GM18505 (cell line): ENCODE data around the gene GP2.

Source experiments
- ATAC-seq: cut with Tn5 transposase; IDR thresholded peaks from one replicate; pipeline ENCODE4 v1.9.1; 2021; ENCODE audit not compliant: unreplicated experiment
- POLR2A ChIP-seq: IDR thresholded peaks from 4 replicates; pipeline ENCODE4 v1.6.1; 2011; ENCODE audit warnings: borderline replicate concordance; ENCODE audit not compliant: insufficient read depth, insufficient read length; ENCODE audit errors: extremely low read depth

The GP2 gene

DNA sequence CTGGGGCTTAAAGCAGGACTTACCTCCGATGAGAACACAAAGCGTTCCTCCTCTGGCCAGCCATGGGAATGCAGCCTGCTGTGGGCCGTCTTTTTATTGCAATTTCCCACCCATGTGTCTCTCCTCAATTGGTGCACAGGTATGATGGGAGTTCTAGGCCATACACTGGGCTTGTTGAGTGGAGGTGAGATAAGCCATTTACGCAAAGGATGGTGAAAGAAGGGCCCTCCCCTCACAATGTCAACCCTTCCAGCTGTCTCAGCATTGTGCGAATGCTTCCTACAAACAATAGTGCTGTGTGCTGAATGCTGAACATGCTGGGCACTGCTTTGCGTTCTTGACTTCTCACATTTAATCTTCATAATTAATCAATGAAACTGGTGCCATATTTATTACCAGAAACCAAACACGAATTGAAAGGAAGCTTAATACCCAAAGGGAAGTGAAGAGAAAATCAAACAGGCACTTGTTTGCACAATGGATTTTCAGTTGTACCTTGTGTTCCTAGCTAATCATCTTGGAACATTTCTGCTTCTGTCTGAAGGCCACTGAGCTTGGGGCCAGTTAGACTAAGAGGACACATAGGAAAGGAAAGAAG, at the start of gene GP2:
GP2 (minus strand) TSS at position 70 of the 598 bp plus-strand sequence. CDS start 1,082 bp downstream, outside the sequence.
- no peak for TF ChIP-seq POLR2A
- ATAC-seq: no peak

DNA sequence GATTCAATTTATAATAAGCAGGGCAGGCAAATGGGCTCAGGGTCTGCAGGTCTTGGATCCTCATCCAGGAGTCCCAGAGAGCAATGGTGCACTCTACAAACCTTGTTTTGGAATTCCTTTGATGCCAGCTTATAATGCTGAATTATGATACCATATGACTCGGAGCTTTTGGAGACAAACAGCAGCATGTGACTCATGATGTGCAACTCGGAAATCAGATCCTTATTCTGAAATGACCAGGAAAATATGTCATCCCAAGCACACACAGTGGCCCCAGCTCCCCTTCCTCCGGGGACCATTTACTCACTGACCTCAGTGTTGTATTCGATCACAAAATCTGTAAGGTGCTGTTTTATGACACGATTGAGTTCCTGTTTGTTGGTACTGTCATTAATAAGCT, 45.4 kb upstream of the GP2 start:
- ATAC-seq: no peak

DNA sequence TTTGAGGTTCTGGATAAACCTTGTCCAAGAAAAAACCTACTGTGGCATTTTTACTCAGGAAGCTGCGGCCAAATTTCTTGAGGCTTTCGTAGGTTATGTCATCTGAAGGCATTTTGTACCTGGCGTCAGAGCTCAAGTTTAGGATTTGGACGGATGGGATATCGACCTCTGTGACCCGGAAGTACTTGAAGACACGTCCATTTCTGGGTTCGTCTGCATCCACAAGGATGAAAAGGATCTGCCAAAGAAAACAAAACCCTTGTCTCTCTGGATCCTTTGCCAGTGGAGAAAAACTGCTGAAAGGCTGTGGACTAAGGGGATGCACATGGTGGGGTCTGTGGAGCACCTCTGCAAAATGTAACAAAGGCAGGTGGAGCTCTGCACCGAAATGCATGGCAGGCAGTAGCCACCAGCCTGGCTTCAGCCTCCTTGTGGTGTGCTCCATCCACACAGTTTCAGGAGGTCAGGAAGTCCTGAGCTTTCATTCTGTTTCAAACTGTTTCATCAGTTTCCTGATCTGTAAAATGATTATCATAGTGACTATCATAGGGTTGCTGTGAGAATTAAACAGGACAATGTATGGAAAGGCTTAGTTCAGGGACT, 42.2 kb upstream of the GP2 start:
- no peak for ATAC-seq
- no peak for TF ChIP-seq POLR2A

More for the DNA sequence above, 45.4 kb upstream of the GP2 start:
- TF ChIP-seq POLR2A: no peak

DNA sequence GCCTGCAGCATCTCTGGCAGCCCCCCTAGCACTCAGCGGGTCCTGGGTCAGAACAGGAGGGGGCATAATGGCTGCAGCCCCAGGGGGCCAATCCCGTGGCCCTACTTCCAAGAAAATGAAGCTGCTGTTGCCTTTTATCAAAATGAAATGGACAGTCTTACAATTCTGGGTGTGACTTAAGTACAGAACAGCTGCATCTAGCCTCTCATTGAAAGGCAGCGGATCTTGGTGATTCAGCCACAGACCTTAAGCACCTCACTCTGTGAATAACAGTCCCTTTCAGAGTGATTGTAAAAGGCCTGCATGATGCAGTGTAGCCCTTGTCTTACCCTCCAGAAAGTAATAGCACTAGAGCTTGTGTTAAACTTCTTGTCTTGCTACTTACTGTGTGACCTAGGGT, 36.7 kb upstream of the GP2 start:
- no peak for TF ChIP-seq POLR2A
- ATAC-seq: no peak

DNA sequence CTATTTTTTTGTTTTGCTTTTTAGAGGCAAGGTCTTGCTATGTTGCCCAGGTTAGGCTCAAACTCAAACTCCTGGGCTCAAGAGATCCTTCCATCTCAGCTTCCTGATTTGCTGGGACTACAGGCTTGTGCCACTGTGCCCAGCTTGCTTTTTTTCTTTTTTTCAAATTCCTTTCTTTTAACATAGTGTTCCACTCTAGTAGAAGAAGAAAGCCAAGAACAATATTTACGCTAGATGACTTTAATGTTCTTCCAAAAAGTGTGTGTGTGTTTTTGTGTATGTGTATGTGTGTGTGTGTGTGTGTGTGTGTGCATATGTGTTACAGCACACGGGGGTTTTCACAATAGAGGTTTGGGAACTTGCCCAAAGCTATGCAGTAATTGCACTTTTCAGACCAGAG, 35.9 kb upstream of the GP2 start:
- no peak for ATAC-seq
- TF ChIP-seq POLR2A: no peak

DNA sequence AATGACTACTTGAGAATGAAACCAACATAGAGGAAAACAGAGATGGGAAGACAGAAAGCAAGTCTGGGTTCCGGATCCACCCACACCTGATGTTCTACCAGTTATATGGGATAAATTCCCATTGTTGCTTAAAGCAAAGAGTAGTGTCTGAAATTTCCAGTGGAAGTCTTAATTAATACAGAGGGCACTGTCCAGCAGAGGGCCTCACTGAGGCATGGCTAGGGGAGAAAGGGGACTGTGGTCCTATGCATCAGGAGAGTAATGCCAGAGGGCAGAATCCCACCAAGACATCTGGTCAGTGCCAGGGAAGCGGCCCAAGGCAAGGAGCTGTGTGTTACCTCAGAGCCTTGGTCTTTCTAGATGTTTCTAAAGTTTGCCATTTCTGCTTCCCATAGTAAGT, 32.7 kb upstream of the GP2 start:
- no peak for ATAC-seq

DNA sequence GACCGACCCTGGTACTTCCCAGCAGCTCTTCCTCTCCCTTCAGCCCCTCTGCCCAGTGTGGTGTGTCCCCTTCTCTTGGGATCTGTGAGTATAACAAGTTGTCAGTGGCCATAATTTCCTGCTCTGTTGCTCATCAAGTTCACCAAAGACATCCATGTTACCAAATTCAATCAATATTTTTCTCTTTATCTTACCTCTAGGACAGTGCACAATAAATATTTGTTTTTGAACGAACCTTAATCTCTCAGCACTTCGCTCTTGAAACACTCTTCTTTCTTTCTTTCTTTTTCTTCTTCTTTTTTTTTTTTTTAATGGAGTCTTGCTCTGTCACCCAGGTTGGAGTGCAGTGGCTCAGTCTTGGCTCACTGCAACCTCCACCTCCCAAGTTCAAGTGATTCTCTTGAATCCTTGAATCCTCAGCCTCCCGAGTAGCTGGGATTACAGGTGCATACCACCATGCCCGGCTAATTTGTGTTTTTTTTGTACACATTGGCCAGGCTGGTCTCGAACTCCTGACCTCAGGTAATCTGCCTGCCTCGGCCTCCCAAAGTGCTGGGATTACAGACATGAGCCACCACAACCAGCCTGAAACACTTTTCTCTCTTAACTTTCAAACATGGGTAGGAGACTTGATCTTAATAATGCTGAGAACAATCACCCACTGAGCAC, 27.9 kb upstream of the GP2 start:
- no peak for ATAC-seq
- TF ChIP-seq POLR2A: no peak

More for the DNA sequence above, 32.7 kb upstream of the GP2 start:
- no peak for TF ChIP-seq POLR2A

DNA sequence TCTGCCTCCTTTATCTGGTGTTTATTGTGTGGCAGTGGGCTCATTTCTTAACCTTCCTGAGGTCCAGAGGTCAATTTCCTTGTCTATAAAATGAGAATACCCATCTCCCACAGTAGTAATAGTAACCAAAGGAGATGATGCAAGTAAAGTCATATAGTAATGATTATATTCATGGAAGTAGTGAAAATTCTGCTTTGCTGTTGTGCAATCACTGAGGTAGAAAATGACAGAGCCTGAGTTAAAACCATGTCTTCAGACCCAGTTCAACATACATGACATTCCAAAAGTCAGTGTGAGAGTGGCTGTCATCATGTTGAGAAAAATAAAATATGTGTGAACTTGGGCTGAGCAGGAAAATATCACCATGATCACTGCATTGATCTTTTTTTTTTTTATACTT, 26.1 kb upstream of the GP2 start:
- no peak for TF ChIP-seq POLR2A
- ATAC-seq: no peak

DNA sequence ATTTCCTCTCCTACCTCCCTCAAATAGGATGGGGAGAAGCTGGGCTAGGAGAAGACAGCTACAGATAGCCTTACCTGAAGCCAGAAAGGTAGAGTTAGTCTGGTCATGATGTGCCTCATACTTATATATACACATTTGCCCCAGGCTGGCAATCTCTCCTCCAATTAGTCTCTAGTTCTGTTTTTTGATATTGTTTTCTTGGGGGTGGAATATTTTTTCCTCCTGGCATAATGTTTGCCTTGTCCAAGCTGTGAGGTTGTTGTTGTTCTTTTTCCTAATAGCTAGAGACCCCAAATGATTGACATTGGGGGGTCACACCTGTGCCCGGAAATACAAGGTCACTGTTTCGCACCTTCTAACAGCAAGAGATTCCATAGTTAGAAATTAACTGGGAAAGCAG, 25.3 kb upstream of the GP2 start, which contains the start of gene UMOD:
UMOD (minus strand) TSS at position 101 of the 400 bp plus-strand sequence. CDS start 1,978 bp downstream, outside the sequence.
- no peak for ATAC-seq
- TF ChIP-seq POLR2A: no peak

DNA sequence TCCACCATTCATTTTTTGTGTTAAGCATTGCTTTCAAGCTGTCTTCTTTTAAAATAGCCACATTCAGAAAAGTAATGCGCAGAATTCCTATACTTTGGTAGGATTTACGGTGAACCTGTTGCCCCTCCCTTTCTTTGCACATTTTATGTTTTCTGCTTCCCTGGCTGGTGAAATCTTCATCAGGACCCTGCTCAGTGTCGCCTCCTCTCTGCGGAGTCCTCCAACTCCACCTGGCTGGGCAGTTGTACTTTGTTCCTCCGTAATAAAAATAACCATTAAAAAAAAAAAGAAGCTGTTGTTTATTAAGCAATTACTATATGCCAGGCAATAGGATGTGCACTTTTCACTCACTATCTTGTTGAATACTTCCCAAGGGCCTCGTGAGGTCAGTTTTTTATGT, 22.3 kb upstream of the GP2 start:
- no peak for ATAC-seq
- no peak for TF ChIP-seq POLR2A

DNA sequence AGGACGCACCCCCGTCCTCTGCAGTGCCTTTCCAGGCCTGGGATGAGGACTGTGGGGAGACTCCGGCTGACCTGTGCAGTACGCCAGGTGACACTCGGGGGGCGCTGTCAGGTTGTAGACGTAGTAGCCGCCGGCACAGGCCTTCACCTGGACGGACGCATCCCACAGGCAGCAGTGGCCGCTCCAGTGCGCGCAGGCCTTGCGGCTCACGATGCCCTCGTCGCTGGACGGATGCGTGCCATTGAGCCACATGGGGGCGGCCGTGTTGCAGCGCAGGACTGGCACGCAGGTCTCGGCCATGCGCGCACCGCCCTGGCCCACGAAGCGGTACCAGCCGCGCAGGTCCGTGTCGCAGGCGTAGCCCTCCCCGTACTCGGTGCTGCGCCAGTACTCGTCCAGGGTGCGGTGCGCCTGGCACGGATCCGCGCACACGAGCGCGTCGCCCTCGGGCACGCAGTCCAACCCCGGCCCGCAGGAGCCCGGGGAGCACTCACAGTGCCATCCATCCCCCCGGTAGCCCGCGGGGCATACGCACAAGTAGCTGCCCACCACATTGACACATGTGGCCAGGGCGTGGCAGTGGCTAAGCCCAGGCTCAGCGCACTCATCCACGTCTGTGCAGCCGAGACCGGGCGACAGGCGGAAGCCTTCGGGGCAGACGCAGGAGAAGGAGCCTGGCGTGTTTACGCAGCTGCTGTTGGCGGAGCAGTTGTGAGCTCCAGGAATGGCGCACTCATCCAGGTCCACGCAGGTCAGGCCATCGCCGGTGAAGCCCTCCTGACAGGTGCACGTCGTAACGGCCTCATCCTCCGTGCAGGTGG, 21.3 kb upstream of the GP2 start:
- ATAC-seq: no peak
- TF ChIP-seq POLR2A: no peak

DNA sequence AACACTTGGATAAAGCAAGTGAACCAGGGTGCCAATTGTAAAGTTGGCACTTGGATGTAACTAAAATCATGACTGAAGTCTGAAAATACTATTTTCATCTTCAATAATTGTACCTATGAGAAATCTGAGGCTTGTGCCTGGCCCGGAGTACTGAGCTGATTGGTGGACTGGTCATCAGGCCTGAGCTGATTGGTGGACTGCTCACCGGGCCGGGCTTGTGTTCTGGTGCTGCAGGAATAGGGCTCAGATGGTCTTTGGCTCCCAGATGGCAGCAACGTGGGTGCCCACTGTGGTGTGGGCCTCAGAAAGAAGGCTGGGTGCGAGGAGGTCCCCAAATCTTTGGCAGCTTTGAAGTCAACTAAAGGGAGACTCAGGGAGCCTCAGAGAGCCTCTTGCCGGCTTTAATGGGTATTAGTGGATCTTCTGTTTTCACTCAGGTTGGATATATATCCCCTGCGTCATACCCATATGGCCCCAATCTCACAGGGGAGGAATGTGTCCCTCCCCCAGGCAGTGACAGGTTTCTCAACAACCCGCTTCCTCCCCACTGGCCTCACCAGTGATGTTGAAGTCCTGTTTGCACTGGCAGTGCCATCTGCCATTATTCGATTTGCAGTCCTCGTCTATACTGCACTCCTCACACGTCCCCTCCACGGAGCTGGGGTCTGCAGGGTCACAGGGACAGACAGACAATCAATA, 20.5 kb upstream of the GP2 start:
- TF ChIP-seq POLR2A: no peak
- ATAC-seq: no peak

DNA sequence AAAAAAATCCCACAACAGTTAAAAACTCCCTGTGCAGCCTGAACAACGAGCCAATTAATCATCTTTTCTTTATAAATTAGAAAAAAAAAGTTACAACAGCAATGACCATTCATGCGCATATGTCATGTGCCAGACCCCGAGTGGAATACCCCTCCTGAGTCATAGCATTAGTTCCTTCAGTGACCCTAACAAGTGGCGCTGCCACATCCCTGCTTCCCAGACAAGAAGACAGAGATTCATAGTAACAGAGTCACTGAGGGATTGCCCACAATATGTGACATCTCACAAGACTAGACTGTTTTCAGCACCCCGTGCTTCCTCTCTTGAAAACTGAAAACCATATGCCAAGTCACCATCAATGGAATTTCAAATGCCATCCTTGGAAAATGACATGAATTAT, 17.3 kb upstream of the GP2 start:
- TF ChIP-seq POLR2A: no peak
- ATAC-seq: no peak

DNA sequence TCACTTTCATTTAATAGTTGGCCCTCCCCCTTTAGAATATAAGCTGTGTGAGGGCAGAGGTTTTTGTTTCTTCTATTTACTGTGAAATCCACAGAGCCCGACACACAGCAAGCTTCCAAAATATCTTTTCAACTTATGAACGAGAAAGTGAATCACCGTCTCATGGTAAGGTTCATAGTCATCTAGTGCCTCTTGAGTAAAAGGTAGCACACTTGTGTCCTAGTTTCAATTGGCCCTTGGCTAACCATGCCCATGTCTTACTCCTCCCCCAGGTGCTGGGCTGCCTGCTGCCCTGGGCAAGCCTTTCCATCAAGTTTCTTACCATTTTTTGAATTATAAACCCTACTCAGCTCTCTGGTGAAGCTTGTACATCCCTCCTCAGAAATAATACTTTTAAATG, 12.4 kb upstream of the GP2 start:
- ATAC-seq: no peak
- no peak for TF ChIP-seq POLR2A

DNA sequence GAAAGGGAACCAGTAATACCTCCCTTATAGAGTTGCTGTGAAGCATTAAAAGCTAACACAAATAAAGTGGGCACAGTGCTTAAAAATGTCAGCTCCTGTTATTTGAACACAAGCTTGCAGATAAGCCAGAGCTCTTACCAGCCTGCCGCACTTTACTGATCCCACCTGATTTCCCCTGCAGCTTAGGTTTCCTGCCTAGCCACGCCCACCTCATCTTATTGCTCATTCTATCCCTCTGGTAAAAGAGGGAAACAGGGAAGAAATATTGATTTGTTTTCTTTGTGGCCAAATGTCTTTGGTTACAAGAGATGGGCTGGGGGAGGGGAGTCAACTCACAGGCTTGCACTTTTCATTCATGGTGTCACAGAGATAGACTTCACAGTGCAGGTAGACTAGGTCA, 9.6 kb upstream of the GP2 start:
- TF ChIP-seq POLR2A: no peak
- ATAC-seq: no peak
